Mesendoderm (in vitro differentiated cells): ENCODE measurements around the gene ITGA11.

Experiments used
- DNase-seq: peaks from one replicate; pipeline ENCODE4 v3.0.0; 2013
- H2AK5ac ChIP-seq: 2 replicates; pipeline ENCODE4 v1.6.1; 2013; ENCODE audit warnings: low read length, inconsistent platforms
- H2BK120ac ChIP-seq: 2 replicates; pipeline ENCODE4 v1.6.1; 2013; ENCODE audit warnings: low read depth, mild to moderate bottlenecking, low read length, moderate library complexity, mixed read lengths
- H2BK15ac ChIP-seq: replicated peaks from 2 replicates; pipeline ENCODE4 v1.6.1; 2013; ENCODE audit warnings: low read depth, mild to moderate bottlenecking, moderate library complexity
- H2BK5ac ChIP-seq: 2 replicates; pipeline ENCODE4 v1.6.1; 2013; ENCODE audit warnings: low read length, inconsistent platforms
- H3K18ac ChIP-seq: 2 replicates; pipeline ENCODE4 v1.6.1; 2013; ENCODE audit warnings: mild to moderate bottlenecking, low read length, mixed read lengths
- H3K23ac ChIP-seq: one replicate; pipeline ENCODE4 v1.6.1; 2013; ENCODE audit warnings: low read length
- H3K27ac ChIP-seq: 2 replicates; pipeline ENCODE4 v1.5.1; 2013; ENCODE audit warnings: low read depth, mild to moderate bottlenecking, inconsistent platforms, low read length, moderate library complexity
- H3K27me3 ChIP-seq: 2 replicates; pipeline ENCODE4 v1.6.1; 2013; ENCODE audit warnings: low read length, control low read depth, mild to moderate bottlenecking, inconsistent platforms; ENCODE audit not compliant: insufficient read depth, poor library complexity
- H3K36me3 ChIP-seq: 2 replicates; pipeline ENCODE4 v1.6.1; 2013; ENCODE audit warnings: low read length, inconsistent platforms; ENCODE audit not compliant: control insufficient read depth, insufficient read depth
- H3K4ac ChIP-seq: one replicate; pipeline ENCODE4 v1.6.1; 2013; ENCODE audit warnings: low read depth, mild to moderate bottlenecking, low read length, moderate library complexity
- H3K4me1 ChIP-seq: 2 replicates; pipeline ENCODE4 v1.6.1; 2013; ENCODE audit warnings: low read depth, low read length, inconsistent platforms; ENCODE audit not compliant: control insufficient read depth
- H3K4me2 ChIP-seq: 2 replicates; pipeline ENCODE4 v1.6.1; 2013; ENCODE audit warnings: low read length
- H3K4me3 ChIP-seq: 2 replicates; pipeline ENCODE4 v1.5.1; 2013; ENCODE audit warnings: mild to moderate bottlenecking, low read length
- H3K56ac ChIP-seq: one replicate; pipeline ENCODE4 v1.6.1; 2013; ENCODE audit warnings: low read length
- H3K79me1 ChIP-seq: 2 replicates; pipeline ENCODE4 v1.6.1; 2013; ENCODE audit warnings: low read length, inconsistent platforms
- H3K79me2 ChIP-seq: 2 replicates; pipeline ENCODE4 v1.6.1; 2013; ENCODE audit warnings: mild to moderate bottlenecking, low read length; ENCODE audit not compliant: control insufficient read depth, insufficient read depth
- H3K9ac ChIP-seq: 2 replicates; pipeline ENCODE4 v1.6.1; 2013; ENCODE audit warnings: low read length, inconsistent platforms
- H4K5ac ChIP-seq: one replicate; pipeline ENCODE4 v1.6.1; 2013; ENCODE audit warnings: low read length
- H4K8ac ChIP-seq: one replicate; pipeline ENCODE4 v1.6.1; 2013; ENCODE audit warnings: low read depth, mild to moderate bottlenecking, control low read depth, low read length, moderate library complexity
- WGBS: extraction: QIAGEN DNeasy Blood & Tissue Kit; methylation state at CpG from one replicate; pipeline ENCODE4 v1.1.7; 2013; ENCODE audit warnings: low lambda C conversion rate, missing lambda C conversion rate; ENCODE audit not compliant: insufficient coverage; ENCODE audit errors: extremely low coverage; 5-methylcytosine and 5-hydroxymethylcytosine counted together

Gene ITGA11

GRCh38 chr15:68322796-68323195, 109.2 kb downstream of the ITGA11 start:
- Histone ChIP-seq H3K27ac (no peak overlapping the region), H3K4me3 (no peak overlapping the region), H4K8ac (no peak overlapping the region), H3K4me1 (no peaks in the 10 kb centered on the region), H3K79me2 (no peaks in the 10 kb centered on the region), H3K56ac (no peak overlapping the region), H3K4me2 (no peak overlapping the region), H3K27me3 (no peaks in the 10 kb centered on the region), H2BK5ac (no peak overlapping the region), H3K79me1 (no peaks in the 10 kb centered on the region), H2AK5ac (no peak overlapping the region), H2BK15ac (no peak overlapping the region), H3K36me3 (no peaks in the 10 kb centered on the region), H3K4ac (no peak overlapping the region), H2BK120ac (no peak overlapping the region), H3K18ac (no peak overlapping the region), H4K5ac (no peak overlapping the region), H3K23ac (no peak overlapping the region), H3K9ac (no peak overlapping the region)
- DNase-seq, result no peak
- no CpG with 5 or more reads among the region's 9 CpGs for WGBS

GRCh38 chr15:68321229-68321628, 110.7 kb downstream of the ITGA11 start:
- no CpG with 5 or more reads among the region's 7 CpGs for WGBS
- Histone ChIP-seq H3K18ac (no peak overlapping the region), H2BK15ac (no peak overlapping the region), H3K36me3 (no peaks in the 10 kb centered on the region), H3K4me3 (no peak overlapping the region), H3K79me1 (no peaks in the 10 kb centered on the region), H4K8ac (no peak overlapping the region), H2BK120ac (no peak overlapping the region), H2BK5ac (no peak overlapping the region), H3K4ac (no peak overlapping the region), H3K27ac (no peak overlapping the region), H3K4me1 (no peaks in the 10 kb centered on the region), H3K4me2 (no peak overlapping the region), H3K23ac (no peak overlapping the region), H2AK5ac (no peak overlapping the region), H3K9ac (no peak overlapping the region), H3K79me2 (no peaks in the 10 kb centered on the region), H4K5ac (no peak overlapping the region), H3K27me3 (no peaks in the 10 kb centered on the region), H3K56ac (no peak overlapping the region)
- no peak for DNase-seq

- Histone ChIP-seq H3K4me2 (no peak overlapping the region), H3K18ac (no peak overlapping the region), H3K27ac (no peak overlapping the region), H2AK5ac (no peak overlapping the region), H3K79me2 (no peaks in the 10 kb centered on the region), H2BK15ac (no peak overlapping the region), H3K23ac (no peak overlapping the region), H3K4ac (no peak overlapping the region), H3K36me3 (no peaks in the 10 kb centered on the region), H4K8ac (no peak overlapping the region), H3K4me3 (no peak overlapping the region), H3K4me1 (peaks cover 2% of the 10 kb centered on the region), H3K9ac (no peak overlapping the region), H4K5ac (no peak overlapping the region), H3K56ac (no peak overlapping the region), H3K79me1 (no peaks in the 10 kb centered on the region), H2BK5ac (no peak overlapping the region), H2BK120ac (no peak overlapping the region), H3K27me3 (no peaks in the 10 kb centered on the region)
- no CpG with 5 or more reads among the region's 12 CpGs for WGBS
- no peak for DNase-seq
Measured at GRCh38 chr15:68319997-68320396, 112.0 kb downstream of the ITGA11 start.

GRCh38 chr15:68318931-68319909, 112.7 kb downstream of the ITGA11 start:
- DNase-seq, result no peak
- Histone ChIP-seq H3K9ac (no peak overlapping the region), H3K79me2 (no peaks in the 10 kb centered on the region), H4K5ac (no peak overlapping the region), H2BK15ac (no peak overlapping the region), H3K23ac (no peak overlapping the region), H3K79me1 (no peaks in the 10 kb centered on the region), H3K4me2 (no peak overlapping the region), H3K4me3 (no peak overlapping the region), H2BK5ac (no peak overlapping the region), H3K36me3 (no peaks in the 10 kb centered on the region), H3K4ac (no peak overlapping the region), H3K27me3 (no peaks in the 10 kb centered on the region), H3K18ac (no peak overlapping the region), H3K56ac (no peak overlapping the region), H3K27ac (no peak overlapping the region), H4K8ac (no peak overlapping the region), H3K4me1 (peaks cover 2% of the 10 kb centered on the region), H2AK5ac (no peak overlapping the region), H2BK120ac (no peak overlapping the region)
- no CpG with 5 or more reads among the region's 18 CpGs for WGBS

GRCh38 chr15:68318008-68318835, 113.7 kb downstream of the ITGA11 start:
- Histone ChIP-seq H3K27ac (no peak overlapping the region), H2BK5ac (no peak overlapping the region), H3K4me1 (peaks cover 2% of the 10 kb centered on the region), H3K4me2 (no peak overlapping the region), H3K9ac (no peak overlapping the region), H4K8ac (no peak overlapping the region), H3K79me1 (no peaks in the 10 kb centered on the region), H2BK15ac (no peak overlapping the region), H3K36me3 (no peaks in the 10 kb centered on the region), H3K27me3 (no peaks in the 10 kb centered on the region), H3K18ac (no peak overlapping the region), H3K79me2 (no peaks in the 10 kb centered on the region), H2BK120ac (no peak overlapping the region), H3K4me3 (no peak overlapping the region), H3K56ac (no peak overlapping the region), H3K23ac (no peak overlapping the region), H3K4ac (no peak overlapping the region), H4K5ac (no peak overlapping the region), H2AK5ac (no peak overlapping the region)
- no CpG with 5 or more reads among the region's 6 CpGs for WGBS
- no peak for DNase-seq
